Brain microvascular endothelial cell (primary cell): ENCODE data around the gene COPS9.

ENCODE experiments used
- DNase-seq: peaks from one replicate; pipeline ENCODE4 v3.0.0-alpha.2; 2020
- H3K27ac ChIP-seq: fragments of 250-450 bp; sonication (Bioruptor Pico); 2 replicates; pipeline ENCODE4 v1.5.1; 2020; ENCODE audit warnings: mild to moderate bottlenecking, moderate library complexity
- H3K27me3 ChIP-seq: fragments of 250-450 bp; sonication (Bioruptor Pico); replicated peaks from 2 replicates; pipeline ENCODE4 v1.5.1; 2020; ENCODE audit warnings: mild to moderate bottlenecking
- H3K36me3 ChIP-seq: fragments of 250-450 bp; sonication (Bioruptor Pico); replicated peaks from 2 replicates; pipeline ENCODE4 v1.5.1; 2020; ENCODE audit warnings: mild to moderate bottlenecking
- H3K4me3 ChIP-seq: 2 replicates; pipeline ENCODE4 v1.5.1; 2011; ENCODE audit warnings: low read depth, mild to moderate bottlenecking, control low read depth, low read length, moderate library complexity
- CTCF ChIP-seq: IDR thresholded peaks from 2 replicates; pipeline ENCODE4 v1.5.1; 2011; ENCODE audit warnings: low read depth, mild to moderate bottlenecking, moderate library complexity, low read length, control low read depth, inconsistent platforms; ENCODE audit errors: missing control alignments
- in situ Hi-C: cut with HindIII; loops from 2 replicates; pipeline ENCODE4 v1.10.0; 2017; ENCODE audit warnings: low sequenced_read_pairs, low pct_ligation_motif_present

COPS9 gene

GRCh38 chr2:240142256-240142775 lies 6.2 kb upstream of the COPS9 start:
- no peak for TF ChIP-seq CTCF
- in situ Hi-C loops: no loop called here
- Histone ChIP-seq H3K4me3 (no peak overlapping the region), H3K27ac (no peak overlapping the region), H3K27me3 (peaks cover 9% of the 10 kb centered on the region), H3K36me3 (no peaks in the 10 kb centered on the region)
- DNase-seq: no peak

GRCh38 chr2:240141736-240142135 lies 5.6 kb upstream of the COPS9 start:
- Histone ChIP-seq H3K27ac (no peak overlapping the region), H3K27me3 (peaks cover 9% of the 10 kb centered on the region), H3K36me3 (no peaks in the 10 kb centered on the region), H3K4me3 (no peak overlapping the region)
- no peak for DNase-seq
- in situ Hi-C loops: no loop called here
- TF ChIP-seq CTCF: no peak

- H3K27ac ChIP-seq: no peak overlapping the region
- no peak for TF ChIP-seq CTCF
- no peak for DNase-seq
- no peak overlapping the region for H3K4me3 ChIP-seq
- H3K27me3 ChIP-seq: peaks cover 9% of the 10 kb centered on the region
- no peaks in the 10 kb centered on the region for H3K36me3 ChIP-seq
- in situ Hi-C loops: no loop called here
These were observed 4.8 kb upstream of the COPS9 start for GRCh38 chr2:240140920-240141319.

- H3K4me3 ChIP-seq: no peak within 1 kb of the TSS
- TF ChIP-seq CTCF: no peak
- H3K36me3 ChIP-seq: no peaks in the 10 kb centered on the region
- peaks cover 9% of the 10 kb centered on the region for H3K27me3 ChIP-seq
- in situ Hi-C loops: no loop called here
- H3K27ac ChIP-seq: no peak within 1 kb of the TSS
- no peak for DNase-seq
These were observed 4.4 kb upstream of the COPS9 start, which contains the start of gene OTOS for GRCh38 chr2:240140511-240140910. TSS of gene OTOS (minus strand) at chr2:240140658. CDS start at chr2:240140326, 332 bp downstream.

GRCh38 chr2:240139666-240140393 lies 3.7 kb upstream of the COPS9 start:
- Histone ChIP-seq H3K4me3 (no peak overlapping the region), H3K27ac (no peak overlapping the region), H3K36me3 (no peaks in the 10 kb centered on the region), H3K27me3 (peaks cover 9% of the 10 kb centered on the region)
- no peak for TF ChIP-seq CTCF
- no peak for DNase-seq
- in situ Hi-C loops: no loop called here
